K562 (cell line): ENCODE measurements around the gene TIMM50. TPM values are rescaled to one million over a fixed set of nuclear protein-coding genes. Genes with fewer than 3 reads are reported as not detected.

Experiments used
- ARID4B ChIP-seq: sonication (generic); formaldehyde crosslinking; IDR thresholded peaks from 2 replicates; pipeline ENCODE4 v1.8.0; 2022; ENCODE audit warnings: mild to moderate bottlenecking, missing genetic modification reagents
- ATF6 ChIP-seq: sonication (generic); formaldehyde crosslinking; IDR thresholded peaks from 2 replicates; pipeline ENCODE4 v1.4.0; 2020; ENCODE audit warnings: mild to moderate bottlenecking, missing genetic modification reagents
- CTBP1 ChIP-seq: fragments of 450-650 bp; IDR thresholded peaks from 2 replicates; pipeline ENCODE4 v1.6.1; 2016; ENCODE audit warnings: borderline replicate concordance
- HMBOX1 ChIP-seq: sonication (generic); IDR thresholded peaks from 2 replicates; pipeline ENCODE4 v1.6.1; 2016
- MTA2 ChIP-seq: fragments of 450-650 bp; IDR thresholded peaks from 2 replicates; pipeline ENCODE4 v1.6.1; 2016; ENCODE audit warnings: low read depth
- MYNN ChIP-seq, 2 experiments: sonication (generic); formaldehyde crosslinking in 1 of 2; IDR thresholded peaks; 2 replicates each; pipeline versions ENCODE4 v1.5.0 to v1.6.1; 2016 to 2020; ENCODE audit warnings: antibody characterized with exemption in 1 of 2, missing genetic modification reagents in 1 of 2
- PRPF4 ChIP-seq: fragments of 200-400 bp; formaldehyde crosslinking; IDR thresholded peaks from one replicate; pipeline ENCODE4 v1.6.1; 2017; ENCODE audit warnings: low read length, low read depth, mild to moderate bottlenecking; ENCODE audit not compliant: insufficient read depth, poor library complexity, severe bottlenecking
- PTTG1 ChIP-seq: fragments of 450-650 bp; IDR thresholded peaks from 2 replicates; pipeline ENCODE4 v1.6.1; 2016; ENCODE audit warnings: low read depth, mild to moderate bottlenecking, missing genetic modification characterization, missing compliant biosample characterization
- RBM34 ChIP-seq: fragments of 200-400 bp; formaldehyde crosslinking; IDR thresholded peaks from 2 replicates; pipeline ENCODE4 v1.6.1; 2018; ENCODE audit warnings: low read length, borderline replicate concordance; ENCODE audit not compliant: insufficient read depth
- SRSF9 ChIP-seq: fragments of 200-400 bp; formaldehyde crosslinking; IDR thresholded peaks from 2 replicates; pipeline ENCODE4 v1.6.1; 2017; ENCODE audit warnings: low read depth, low read length, borderline replicate concordance
- ZZZ3 ChIP-seq: fragments of 450-650 bp; IDR thresholded peaks from 2 replicates; pipeline ENCODE4 v1.6.1; 2016; ENCODE audit warnings: antibody characterized with exemption, mild to moderate bottlenecking, moderate library complexity
- polyA plus RNA-seq, 8 experiments: library from polyadenylated mRNA; depleted of rRNA in 4 of 8; stranded (reverse) in 5 of 8; unstranded in 3 of 8; fragments of >200 nt; fragmentation: Nextera tagmentation in 2 of 8; fragmentation: Illumina TruSeq in 1 of 8; extraction: Ambion mirVana in 2 of 8; extraction: Trizol in 1 of 8; gene quantifications; 2 replicates each; pipeline versions ENCODE4 v1.2.1 to v1.2.3, GENCODE V29; 2011 to 2014; ENCODE audit warnings: inconsistent platforms in 1 of 8, missing spikeins in 1 of 8
- total RNA-seq, 7 experiments: library from RNA; depleted of rRNA in 6 of 7; stranded (reverse); fragments of >200 nt in 6 of 7; fragmentation: Illumina TruSeq in 2 of 7; extraction: Trizol in 2 of 7; gene quantifications; 2 replicates each; pipeline versions ENCODE4 v1.2.1 to v1.2.3, GENCODE V29; 2011 to 2021; ENCODE audit warnings: low replicate concordance in 1 of 7

Gene TIMM50
- total and polyA plus RNA-seq, 9 of the 15 experiments (the other 6 are each of a cell fraction or from before 2014, with no cell fraction given): 28.3 to 221 (median 170) TPM

GRCh38 chr19:39445196-39446111, 35.2 kb upstream of the TIMM50 start, which contains the start of gene SUPT5H (continued):
- peak; percentile 43; the same call in 1 of the 2 replicates for TF ChIP-seq HMBOX1
- no peak for TF ChIP-seq SRSF9
- 0 out of 2 replicates have a peak, but pooled peaks have one; percentile 58 for TF ChIP-seq ZZZ3
- TF ChIP-seq MYNN (IDR thresholded peaks at IDR 0.05): peak; percentile 70; the same call in 1 of the 2 replicates
- TF ChIP-seq MYNN (CRISPR knock-in tag; IDR thresholded peaks at IDR 0.05): no peak
- 0 out of 2 replicates have a peak, but pooled peaks have one; percentile 71 for TF ChIP-seq ATF6 (CRISPR knock-in tag)
- TF ChIP-seq ARID4B: peak; percentile 94; the same call in 1 of the 2 replicates
- no peak for TF ChIP-seq PRPF4
- no peak for TF ChIP-seq MTA2
- TF ChIP-seq RBM34: no peak
- TF ChIP-seq PTTG1 (tag): no peak
- TF ChIP-seq CTBP1: peak; percentile 62; the same call in 1 of the 2 replicates
